HEK293 (cell line): ENCODE data around the gene CLCF1.

Experiments
- KLF8 ChIP-seq: fragments of 450-650 bp; formaldehyde crosslinking; IDR thresholded peaks from 2 replicates; pipeline ENCODE4 v1.5.1; 2016; ENCODE audit warnings: missing biosample characterization, missing genetic modification characterization
- SP2 ChIP-seq: fragments of 450-650 bp; formaldehyde crosslinking; IDR thresholded peaks from 2 replicates; pipeline ENCODE4 v1.5.1; 2016; ENCODE audit warnings: missing biosample characterization, missing genetic modification characterization
- ZBTB7A ChIP-seq: fragments of 450-650 bp; formaldehyde crosslinking; IDR thresholded peaks from 2 replicates; pipeline ENCODE4 v1.5.1; 2016; ENCODE audit warnings: low read depth, missing biosample characterization, missing genetic modification characterization
- ZEB2 ChIP-seq: fragments of 450-650 bp; formaldehyde crosslinking; IDR thresholded peaks from 2 replicates; pipeline ENCODE4 v1.5.1; 2016; ENCODE audit warnings: missing biosample characterization, missing genetic modification characterization
- ZNF121 ChIP-seq: fragments of 450-650 bp; formaldehyde crosslinking; IDR thresholded peaks from 2 replicates; pipeline ENCODE4 v1.5.1; 2016; ENCODE audit warnings: missing biosample characterization, missing genetic modification characterization
- ZNF146 ChIP-seq: fragments of 450-650 bp; formaldehyde crosslinking; IDR thresholded peaks from 2 replicates; pipeline ENCODE4 v1.5.1; 2016; ENCODE audit warnings: missing biosample characterization, missing genetic modification characterization
- ZNF777 ChIP-seq: fragments of 450-650 bp; formaldehyde crosslinking; IDR thresholded peaks from 2 replicates; pipeline ENCODE4 v1.5.1; 2017; ENCODE audit warnings: missing biosample characterization, missing genetic modification characterization, borderline replicate concordance
- ZNF785 ChIP-seq: fragments of 450-650 bp; formaldehyde crosslinking; IDR thresholded peaks from 2 replicates; pipeline ENCODE4 v1.5.1; 2016; ENCODE audit warnings: missing biosample characterization, missing genetic modification characterization
- TF ChIP-seq, protein P1 (sequence below): fragments of 450-650 bp; formaldehyde crosslinking; conservative IDR thresholded peaks from 2 replicates; pipeline ENCODE4 v1.5.1; 2016; ENCODE audit warnings: low read depth, missing biosample characterization, missing genetic modification characterization
- TF ChIP-seq, protein P2 (sequence below): fragments of 450-650 bp; formaldehyde crosslinking; IDR thresholded peaks from 2 replicates; pipeline ENCODE4 v1.5.1; 2016; ENCODE audit warnings: missing biosample characterization, missing genetic modification characterization
- TF ChIP-seq, protein P3 (sequence below): fragments of 450-650 bp; formaldehyde crosslinking; IDR thresholded peaks from 2 replicates; pipeline ENCODE4 v1.5.1; 2016; ENCODE audit warnings: missing biosample characterization, missing genetic modification characterization

DNA sequence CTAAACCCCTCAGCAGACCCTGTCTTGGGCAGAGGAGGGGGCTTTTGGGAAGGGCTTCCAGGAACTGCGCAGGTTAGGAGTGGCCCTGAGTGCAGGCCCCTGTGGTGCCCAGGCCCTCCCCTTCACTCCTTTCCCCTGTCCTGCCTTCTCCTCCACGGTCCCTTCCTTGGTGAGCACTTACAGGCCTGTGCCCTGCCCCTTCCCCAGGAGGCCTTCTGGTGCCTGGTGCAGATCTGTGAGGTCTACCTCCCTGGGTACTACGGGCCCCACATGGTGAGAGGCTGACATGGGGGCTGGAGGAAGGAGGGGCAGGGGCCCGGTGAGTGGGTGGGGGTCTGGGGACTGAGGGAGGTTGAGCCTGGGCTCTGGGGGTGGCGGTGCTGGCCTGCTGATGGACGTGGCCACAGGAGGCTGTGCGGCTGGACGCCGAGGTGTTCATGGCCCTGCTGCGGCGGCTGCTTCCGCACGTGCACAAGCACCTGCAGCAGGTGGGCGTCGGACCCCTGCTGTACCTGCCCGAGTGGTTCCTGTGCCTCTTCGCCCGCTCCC, 33.1 kb upstream of the CLCF1 start:
- TF ChIP-seq, protein P1, sequence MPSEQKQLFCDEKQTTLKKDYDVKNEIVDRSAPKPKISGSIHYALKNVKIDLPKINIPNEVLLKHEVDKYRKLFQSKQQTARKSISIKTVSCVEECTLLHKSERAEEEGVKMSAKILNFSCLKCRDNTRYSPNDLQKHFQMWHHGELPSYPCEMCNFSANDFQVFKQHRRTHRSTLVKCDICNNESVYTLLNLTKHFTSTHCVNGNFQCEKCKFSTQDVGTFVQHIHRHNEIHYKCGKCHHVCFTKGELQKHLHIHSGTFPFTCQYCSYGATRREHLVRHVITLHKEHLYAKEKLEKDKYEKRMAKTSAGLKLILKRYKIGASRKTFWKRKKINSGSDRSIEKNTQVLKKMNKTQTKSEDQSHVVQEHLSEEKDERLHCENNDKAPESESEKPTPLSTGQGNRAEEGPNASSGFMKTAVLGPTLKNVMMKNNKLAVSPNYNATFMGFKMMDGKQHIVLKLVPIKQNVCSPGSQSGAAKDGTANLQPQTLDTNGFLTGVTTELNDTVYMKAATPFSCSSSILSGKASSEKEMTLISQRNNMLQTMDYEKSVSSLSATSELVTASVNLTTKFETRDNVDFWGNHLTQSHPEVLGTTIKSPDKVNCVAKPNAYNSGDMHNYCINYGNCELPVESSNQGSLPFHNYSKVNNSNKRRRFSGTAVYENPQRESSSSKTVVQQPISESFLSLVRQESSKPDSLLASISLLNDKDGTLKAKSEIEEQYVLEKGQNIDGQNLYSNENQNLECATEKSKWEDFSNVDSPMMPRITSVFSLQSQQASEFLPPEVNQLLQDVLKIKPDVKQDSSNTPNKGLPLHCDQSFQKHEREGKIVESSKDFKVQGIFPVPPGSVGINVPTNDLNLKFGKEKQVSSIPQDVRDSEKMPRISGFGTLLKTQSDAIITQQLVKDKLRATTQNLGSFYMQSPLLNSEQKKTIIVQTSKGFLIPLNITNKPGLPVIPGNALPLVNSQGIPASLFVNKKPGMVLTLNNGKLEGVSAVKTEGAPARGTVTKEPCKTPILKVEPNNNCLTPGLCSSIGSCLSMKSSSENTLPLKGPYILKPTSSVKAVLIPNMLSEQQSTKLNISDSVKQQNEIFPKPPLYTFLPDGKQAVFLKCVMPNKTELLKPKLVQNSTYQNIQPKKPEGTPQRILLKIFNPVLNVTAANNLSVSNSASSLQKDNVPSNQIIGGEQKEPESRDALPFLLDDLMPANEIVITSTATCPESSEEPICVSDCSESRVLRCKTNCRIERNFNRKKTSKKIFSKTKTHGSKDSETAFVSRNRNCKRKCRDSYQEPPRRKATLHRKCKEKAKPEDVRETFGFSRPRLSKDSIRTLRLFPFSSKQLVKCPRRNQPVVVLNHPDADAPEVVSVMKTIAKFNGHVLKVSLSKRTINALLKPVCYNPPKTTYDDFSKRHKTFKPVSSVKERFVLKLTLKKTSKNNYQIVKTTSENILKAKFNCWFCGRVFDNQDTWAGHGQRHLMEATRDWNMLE (tag by site-specific recombination) = no peak
- TF ChIP-seq ZNF121 (tag by site-specific recombination) (no peak), KLF8 (tag by site-specific recombination) (no peak), ZBTB7A (tag by site-specific recombination) (no peak), SP2 (tag by site-specific recombination) (no peak), ZNF785 (no peak), ZEB2 (tag by site-specific recombination) (no peak), ZNF777 (tag by site-specific recombination) (no peak), ZNF146 (tag by site-specific recombination) (no peak)
- TF ChIP-seq, protein P2, sequence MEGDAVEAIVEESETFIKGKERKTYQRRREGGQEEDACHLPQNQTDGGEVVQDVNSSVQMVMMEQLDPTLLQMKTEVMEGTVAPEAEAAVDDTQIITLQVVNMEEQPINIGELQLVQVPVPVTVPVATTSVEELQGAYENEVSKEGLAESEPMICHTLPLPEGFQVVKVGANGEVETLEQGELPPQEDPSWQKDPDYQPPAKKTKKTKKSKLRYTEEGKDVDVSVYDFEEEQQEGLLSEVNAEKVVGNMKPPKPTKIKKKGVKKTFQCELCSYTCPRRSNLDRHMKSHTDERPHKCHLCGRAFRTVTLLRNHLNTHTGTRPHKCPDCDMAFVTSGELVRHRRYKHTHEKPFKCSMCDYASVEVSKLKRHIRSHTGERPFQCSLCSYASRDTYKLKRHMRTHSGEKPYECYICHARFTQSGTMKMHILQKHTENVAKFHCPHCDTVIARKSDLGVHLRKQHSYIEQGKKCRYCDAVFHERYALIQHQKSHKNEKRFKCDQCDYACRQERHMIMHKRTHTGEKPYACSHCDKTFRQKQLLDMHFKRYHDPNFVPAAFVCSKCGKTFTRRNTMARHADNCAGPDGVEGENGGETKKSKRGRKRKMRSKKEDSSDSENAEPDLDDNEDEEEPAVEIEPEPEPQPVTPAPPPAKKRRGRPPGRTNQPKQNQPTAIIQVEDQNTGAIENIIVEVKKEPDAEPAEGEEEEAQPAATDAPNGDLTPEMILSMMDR (tag by site-specific recombination) = no peak
- TF ChIP-seq, protein P3, sequence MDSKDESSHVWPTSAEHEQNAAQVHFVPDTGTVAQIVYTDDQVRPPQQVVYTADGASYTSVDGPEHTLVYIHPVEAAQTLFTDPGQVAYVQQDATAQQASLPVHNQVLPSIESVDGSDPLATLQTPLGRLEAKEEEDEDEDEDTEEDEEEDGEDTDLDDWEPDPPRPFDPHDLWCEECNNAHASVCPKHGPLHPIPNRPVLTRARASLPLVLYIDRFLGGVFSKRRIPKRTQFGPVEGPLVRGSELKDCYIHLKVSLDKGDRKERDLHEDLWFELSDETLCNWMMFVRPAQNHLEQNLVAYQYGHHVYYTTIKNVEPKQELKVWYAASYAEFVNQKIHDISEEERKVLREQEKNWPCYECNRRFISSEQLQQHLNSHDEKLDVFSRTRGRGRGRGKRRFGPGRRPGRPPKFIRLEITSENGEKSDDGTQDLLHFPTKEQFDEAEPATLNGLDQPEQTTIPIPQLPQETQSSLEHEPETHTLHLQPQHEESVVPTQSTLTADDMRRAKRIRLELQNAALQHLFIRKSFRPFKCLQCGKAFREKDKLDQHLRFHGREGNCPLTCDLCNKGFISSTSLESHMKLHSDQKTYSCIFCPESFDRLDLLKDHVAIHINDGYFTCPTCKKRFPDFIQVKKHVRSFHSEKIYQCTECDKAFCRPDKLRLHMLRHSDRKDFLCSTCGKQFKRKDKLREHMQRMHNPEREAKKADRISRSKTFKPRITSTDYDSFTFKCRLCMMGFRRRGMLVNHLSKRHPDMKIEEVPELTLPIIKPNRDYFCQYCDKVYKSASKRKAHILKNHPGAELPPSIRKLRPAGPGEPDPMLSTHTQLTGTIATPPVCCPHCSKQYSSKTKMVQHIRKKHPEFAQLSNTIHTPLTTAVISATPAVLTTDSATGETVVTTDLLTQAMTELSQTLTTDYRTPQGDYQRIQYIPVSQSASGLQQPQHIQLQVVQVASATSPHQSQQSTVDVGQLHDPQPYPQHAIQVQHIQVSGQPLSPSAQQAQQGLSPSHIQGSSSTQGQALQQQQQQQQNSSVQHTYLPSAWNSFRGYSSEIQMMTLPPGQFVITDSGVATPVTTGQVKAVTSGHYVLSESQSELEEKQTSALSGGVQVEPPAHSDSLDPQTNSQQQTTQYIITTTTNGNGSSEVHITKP (tag by site-specific recombination) = no peak
